GM10266 (cell line): ENCODE measurements around the gene CDC37L1.
A peak's percentile ranks its signal among the peaks of the same experiment; 100 is the strongest.

Experiments used
- DNase-seq: peaks from one replicate; pipeline ENCODE4 v3.0.0; 2012; ENCODE audit errors: extremely low spot score
- TF ChIP-seq, protein P1 (sequence below): IDR thresholded peaks from 2 replicates; pipeline ENCODE4 v1.5.1; 2012; ENCODE audit warnings: mild to moderate bottlenecking, low read depth; ENCODE audit not compliant: control insufficient read depth, insufficient read depth; ENCODE audit errors: missing control alignments

CDC37L1 gene

DNA sequence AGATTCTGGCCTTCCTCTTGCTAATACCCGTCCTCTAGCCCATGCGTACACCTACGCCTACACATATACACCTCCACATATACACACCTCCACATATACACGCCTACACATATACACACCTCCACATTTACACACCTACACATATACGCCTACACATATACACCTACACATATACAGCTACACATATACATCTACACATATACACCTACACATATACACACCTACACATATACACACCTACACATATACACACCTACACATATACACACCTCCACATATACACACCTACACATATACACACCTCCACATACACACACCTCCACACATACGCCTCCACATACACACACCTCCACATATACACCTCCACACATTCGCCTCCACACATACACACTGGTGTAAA, 34.5 kb downstream of the CDC37L1 start:
- DNase-seq = peak; percentile 13
- TF ChIP-seq, protein P1, sequence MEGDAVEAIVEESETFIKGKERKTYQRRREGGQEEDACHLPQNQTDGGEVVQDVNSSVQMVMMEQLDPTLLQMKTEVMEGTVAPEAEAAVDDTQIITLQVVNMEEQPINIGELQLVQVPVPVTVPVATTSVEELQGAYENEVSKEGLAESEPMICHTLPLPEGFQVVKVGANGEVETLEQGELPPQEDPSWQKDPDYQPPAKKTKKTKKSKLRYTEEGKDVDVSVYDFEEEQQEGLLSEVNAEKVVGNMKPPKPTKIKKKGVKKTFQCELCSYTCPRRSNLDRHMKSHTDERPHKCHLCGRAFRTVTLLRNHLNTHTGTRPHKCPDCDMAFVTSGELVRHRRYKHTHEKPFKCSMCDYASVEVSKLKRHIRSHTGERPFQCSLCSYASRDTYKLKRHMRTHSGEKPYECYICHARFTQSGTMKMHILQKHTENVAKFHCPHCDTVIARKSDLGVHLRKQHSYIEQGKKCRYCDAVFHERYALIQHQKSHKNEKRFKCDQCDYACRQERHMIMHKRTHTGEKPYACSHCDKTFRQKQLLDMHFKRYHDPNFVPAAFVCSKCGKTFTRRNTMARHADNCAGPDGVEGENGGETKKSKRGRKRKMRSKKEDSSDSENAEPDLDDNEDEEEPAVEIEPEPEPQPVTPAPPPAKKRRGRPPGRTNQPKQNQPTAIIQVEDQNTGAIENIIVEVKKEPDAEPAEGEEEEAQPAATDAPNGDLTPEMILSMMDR = no peak

DNA sequence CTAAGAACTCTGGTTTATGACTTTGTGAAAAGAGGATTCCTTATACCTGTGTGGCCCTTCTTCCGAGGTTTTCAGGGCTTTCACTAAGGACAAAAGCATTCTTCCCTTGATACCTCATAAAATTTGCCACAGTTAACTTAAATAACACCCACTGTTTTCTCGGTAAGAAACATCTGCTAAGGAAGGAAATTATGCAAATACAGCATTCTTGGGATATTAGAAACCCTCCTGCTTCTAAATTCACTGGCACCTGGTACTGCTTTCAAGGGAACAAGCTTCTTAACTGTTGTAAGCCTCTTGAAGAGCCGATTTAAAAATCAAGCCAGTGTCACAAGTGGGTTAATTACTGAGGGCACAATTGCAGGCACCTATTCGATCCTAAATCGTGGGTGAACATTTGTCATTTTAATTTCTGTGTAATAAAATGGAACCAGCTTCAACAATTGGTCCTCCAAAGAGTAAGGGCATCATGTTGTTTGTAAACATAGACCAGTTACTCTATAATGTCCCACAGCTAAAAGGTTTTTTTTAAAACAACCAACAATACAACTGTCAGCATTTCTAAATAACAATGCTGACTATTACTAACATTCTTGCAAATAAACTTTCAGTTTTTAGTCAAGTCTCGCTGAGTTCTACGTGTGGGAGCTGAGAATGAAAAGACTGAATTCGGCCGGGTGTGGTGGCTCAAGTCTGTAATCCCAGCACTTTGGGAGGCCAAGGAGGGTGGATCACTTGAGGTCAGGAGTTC, 35.1 kb downstream of the CDC37L1 start:
- DNase-seq = no peak

DNA sequence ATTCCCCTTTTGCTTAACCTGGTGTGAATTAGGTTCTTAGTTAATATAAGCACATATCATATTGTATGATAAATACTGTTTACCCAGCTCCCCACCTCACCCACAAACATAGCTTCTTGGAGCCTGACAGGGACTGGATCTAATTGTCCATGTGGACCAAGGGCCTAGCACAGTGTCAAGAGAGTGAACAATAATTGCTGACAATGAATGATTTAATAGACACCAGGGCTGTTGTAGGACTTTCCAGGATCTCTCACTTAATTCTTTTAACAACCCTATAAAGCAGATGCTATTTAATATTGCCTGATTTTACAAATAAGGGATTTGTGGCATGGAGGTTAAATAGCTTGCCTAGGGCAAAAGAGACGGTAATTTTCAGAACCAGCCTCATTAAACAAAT, 36.8 kb downstream of the CDC37L1 start:
- TF ChIP-seq, protein P1 = no peak
- no peak for DNase-seq

More for the DNA sequence above, 35.1 kb downstream of the CDC37L1 start:
- TF ChIP-seq, protein P1 = no peak

DNA sequence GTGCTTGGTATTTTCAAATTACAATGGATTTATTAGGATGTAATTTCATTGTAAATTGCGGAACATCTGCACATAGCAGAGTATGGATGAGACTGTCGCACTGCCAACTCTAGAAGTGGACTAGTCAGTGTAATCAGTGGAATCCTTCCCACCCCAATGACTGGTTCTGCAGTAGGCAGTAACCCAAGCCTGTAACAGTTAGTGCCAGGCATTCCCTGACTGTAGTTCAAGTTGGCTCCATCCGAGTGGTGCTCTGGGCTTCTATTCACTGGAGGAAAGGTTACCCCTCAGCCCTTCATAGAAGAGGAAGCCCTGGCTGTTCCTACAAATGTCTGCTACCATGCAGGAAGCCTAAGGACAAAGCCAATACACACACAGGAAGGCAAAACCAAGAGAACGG, 38.4 kb downstream of the CDC37L1 start:
- no peak for DNase-seq
- TF ChIP-seq, protein P1 = no peak

DNA sequence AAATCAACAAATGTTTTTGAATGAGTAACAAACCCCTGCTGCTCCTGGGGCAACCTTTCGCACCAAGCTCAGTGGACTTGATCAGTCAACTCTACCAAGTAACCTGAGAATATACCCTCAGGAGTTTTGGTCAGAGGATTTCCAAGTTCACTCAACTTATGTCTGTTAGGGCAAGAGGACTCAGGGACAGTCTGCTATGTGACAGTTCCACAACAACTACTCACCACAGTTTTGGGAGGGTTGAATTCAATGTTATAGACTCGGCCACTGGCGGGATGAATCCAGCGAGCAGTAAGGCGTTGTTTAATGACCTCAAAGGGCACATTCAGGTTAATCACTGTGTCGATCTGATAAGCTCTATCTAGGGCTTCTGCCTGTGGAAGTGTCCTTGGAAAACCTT, 39.5 kb downstream of the CDC37L1 start:
- TF ChIP-seq, protein P1 = no peak
- DNase-seq = no peak

DNA sequence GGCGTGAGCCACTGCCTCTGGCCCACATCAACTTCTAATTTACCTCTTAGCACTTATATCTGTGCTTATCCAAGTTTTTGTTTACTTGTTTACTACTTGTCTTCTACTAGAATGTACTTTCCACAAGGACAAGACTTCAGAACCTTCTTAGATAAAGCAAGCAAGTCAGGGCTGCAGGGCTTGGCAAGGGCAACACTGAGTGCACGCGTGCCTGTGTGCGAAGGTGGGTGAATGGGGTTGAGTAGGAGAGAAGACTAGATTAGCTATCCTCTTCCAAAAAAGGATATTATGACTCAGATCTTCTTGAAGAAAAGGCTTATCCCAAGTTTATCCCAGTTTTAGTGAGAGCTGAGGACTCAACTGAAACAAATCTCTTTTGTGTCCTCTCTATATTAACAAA, 42.4 kb downstream of the CDC37L1 start:
- DNase-seq = no peak

DNA sequence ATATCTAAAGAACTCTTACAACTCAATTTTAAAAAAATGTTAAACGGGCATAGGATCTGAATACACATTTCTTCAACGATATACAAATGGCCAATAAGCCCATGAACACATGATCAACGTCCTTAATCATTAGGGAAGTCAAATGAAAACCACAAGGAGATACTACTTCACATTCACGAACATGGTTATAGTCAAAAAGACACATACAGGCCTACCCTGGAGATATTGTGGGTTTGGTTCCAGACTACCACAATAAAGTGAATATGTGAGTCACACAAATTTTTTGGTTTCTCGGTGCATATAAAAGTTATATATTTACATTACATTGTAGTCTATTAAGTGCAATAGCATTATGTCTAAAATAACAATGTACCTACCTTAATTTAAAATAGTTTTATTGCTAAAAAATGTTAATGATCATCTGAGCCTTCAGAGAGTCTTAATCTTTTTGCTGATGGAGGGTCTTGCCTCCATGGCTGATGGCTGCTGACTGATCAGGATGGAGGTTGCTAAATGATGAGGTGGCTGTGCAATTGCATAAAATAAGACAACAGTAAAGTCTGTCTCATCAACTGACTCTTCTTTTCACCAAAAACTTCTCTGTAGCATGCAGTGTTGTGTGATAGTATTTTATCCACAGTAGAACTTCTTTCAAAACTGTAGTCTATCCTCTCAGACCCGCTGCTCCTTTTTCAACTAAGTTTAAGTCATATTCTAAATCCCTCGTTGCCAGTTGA, 46.5 kb downstream of the CDC37L1 start:
- TF ChIP-seq, protein P1 = no peak
- no peak for DNase-seq

More for the DNA sequence above, 42.4 kb downstream of the CDC37L1 start:
- TF ChIP-seq, protein P1 = no peak
